ENCODE data around the gene PLEKHG4B.
"Not testable (repeated sequence)": the region's sequence is repeated elsewhere in the genome, so short reads cannot be mapped to it uniquely, and the experiment has no call there.

The PLEKHG4B gene

GRCh38 chr5:96976-97660 lies 5.2 kb downstream of the PLEKHG4B start:
- Histone ChIP-seq H3K9me3 (ENCODE audit: control insufficient read depth in 2 of 2, low read length in 2 of 2) (no peaks in the 10 kb centered on the region), H3K36me3 (ENCODE audit: control insufficient read depth in 2 of 2, insufficient read depth in 2 of 2, low read length in 2 of 2) (no peaks in the 10 kb centered on the region), H3K9ac (ENCODE audit: low read length in 2 of 2) (no peak overlapping the region), H3K27ac (ENCODE audit: low read length) (no peak overlapping the region), H3K4me3 (ENCODE audit: low read length in 2 of 2) (no peak overlapping the region), H3K27me3 (ENCODE audit: control insufficient read depth in 1 of 2, insufficient read depth in 2 of 2, low read length in 2 of 2) (peaks cover 20 to 38% of the 10 kb centered on the region in 2 donors), H3K4me1 (ENCODE audit: control insufficient read depth, insufficient read depth, low read length) (no peaks in the 10 kb centered on the region)

DNA sequence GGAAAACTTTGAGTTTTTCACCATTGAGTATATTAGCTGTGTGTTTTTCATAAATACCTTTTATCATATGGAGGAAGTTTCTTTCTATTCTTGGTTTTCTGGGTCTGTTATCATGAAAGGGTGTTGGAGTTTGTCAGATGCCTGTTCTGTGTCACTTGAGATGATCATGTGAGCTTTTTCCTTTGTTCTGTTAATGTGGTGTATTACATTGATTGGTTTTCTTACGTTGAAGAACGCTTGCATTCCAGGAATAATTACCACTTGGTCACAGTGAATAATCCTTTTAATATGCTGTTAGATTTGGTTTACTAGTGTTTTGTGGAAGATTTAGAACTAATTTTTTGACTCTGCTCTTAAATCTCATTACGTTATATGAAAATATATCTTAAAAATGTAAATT lies 7.8 kb downstream of the PLEKHG4B start:
- Histone ChIP-seq H3K9ac (ENCODE audit: low read length in 2 of 2) (no peak overlapping the region), H3K27ac (ENCODE audit: low read length) (no peak overlapping the region), H3K27me3 (ENCODE audit: control insufficient read depth in 1 of 2, insufficient read depth in 2 of 2, low read length in 2 of 2) (peaks cover 14 to 16% of the 10 kb centered on the region in 2 donors), H3K9me3 (ENCODE audit: control insufficient read depth in 2 of 2, low read length in 2 of 2) (no peaks in the 10 kb centered on the region), H3K36me3 (ENCODE audit: control insufficient read depth in 2 of 2, insufficient read depth in 2 of 2, low read length in 2 of 2) (no peaks in the 10 kb centered on the region), H3K4me3 (ENCODE audit: low read length in 2 of 2) (no peak overlapping the region), H3K4me1 (ENCODE audit: control insufficient read depth, insufficient read depth, low read length) (no peaks in the 10 kb centered on the region)

- Histone ChIP-seq H3K9ac (ENCODE audit: low read length in 2 of 2) (no peak overlapping the region), H3K9me3 (ENCODE audit: control insufficient read depth in 2 of 2, low read length in 2 of 2) (no peaks in the 10 kb centered on the region), H3K27me3 (ENCODE audit: control insufficient read depth in 1 of 2, insufficient read depth in 2 of 2, low read length in 2 of 2) (peaks cover 8 to 17% of the 10 kb centered on the region in 2 donors), H3K36me3 (ENCODE audit: control insufficient read depth in 2 of 2, insufficient read depth in 2 of 2, low read length in 2 of 2) (no peaks in the 10 kb centered on the region), H3K4me3 (ENCODE audit: low read length in 2 of 2) (no peak overlapping the region), H3K4me1 (ENCODE audit: control insufficient read depth, insufficient read depth, low read length) (peaks cover 2% of the 10 kb centered on the region), H3K27ac (ENCODE audit: low read length) (no peak overlapping the region)
These were observed 10.6 kb downstream of the PLEKHG4B start for GRCh38 chr5:102411-103043.

DNA sequence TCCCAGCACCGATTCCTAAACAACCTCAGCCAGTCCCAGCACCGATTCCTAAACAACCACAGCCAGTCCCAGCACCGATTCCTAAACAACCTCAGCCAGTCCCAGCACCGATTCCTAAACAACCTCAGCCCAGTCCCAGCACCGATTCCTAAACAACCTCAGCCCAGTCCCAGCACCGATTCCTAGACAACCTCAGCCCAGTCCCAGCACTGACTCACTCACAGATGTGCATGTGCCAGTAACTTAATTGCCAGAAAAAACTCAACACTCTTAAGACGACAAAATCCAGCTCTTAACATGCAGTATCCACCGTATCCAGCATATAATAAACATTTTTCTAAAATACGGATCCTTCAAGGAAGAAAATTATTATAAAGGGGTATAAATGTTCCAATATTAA lies 12.1 kb downstream of the PLEKHG4B start:
- H3K9me3 ChIP-seq (ENCODE audit: control insufficient read depth in 2 of 2, low read length in 2 of 2); H3K9ac ChIP-seq (ENCODE audit: low read length in 2 of 2); H3K4me3 ChIP-seq (ENCODE audit: low read length in 2 of 2); H3K4me1 ChIP-seq (ENCODE audit: control insufficient read depth, insufficient read depth, low read length); H3K27ac ChIP-seq (ENCODE audit: low read length); H3K36me3 ChIP-seq (ENCODE audit: control insufficient read depth in 2 of 2, insufficient read depth in 2 of 2, low read length in 2 of 2): not testable (repeated sequence)
- peaks cover 11 to 19% of the 10 kb centered on the region in 2 donors for H3K27me3 ChIP-seq (ENCODE audit: control insufficient read depth in 1 of 2, insufficient read depth in 2 of 2, low read length in 2 of 2)

DNA sequence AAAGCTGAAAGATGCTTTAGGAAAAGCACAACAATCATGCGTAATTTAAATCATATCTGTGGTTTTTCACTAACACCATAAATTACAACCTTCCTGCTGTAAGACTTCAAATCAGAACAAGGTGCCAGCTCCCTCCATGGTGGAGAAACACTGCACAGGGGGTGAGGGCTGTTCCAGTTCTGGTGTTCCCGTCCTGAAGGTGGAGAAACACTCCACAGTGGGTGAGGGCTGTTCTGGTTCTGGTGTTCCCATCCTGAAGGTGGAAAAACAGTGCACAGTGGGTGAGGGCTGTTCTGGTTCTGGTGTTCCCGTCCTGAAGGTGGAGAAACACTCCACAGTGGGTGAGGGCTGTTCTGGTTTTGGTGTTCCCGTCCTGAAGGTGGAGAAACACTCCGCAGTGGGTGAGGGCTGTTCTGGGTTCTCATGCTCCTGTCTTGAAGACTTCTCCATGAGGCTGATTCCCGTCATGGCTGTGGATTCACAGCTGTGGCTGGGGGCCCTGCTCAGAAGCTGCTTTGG lies 12.9 kb downstream of the PLEKHG4B start:
- H3K9me3 ChIP-seq (ENCODE audit: control insufficient read depth in 2 of 2, low read length in 2 of 2), result no peaks in the 10 kb centered on the region
- no peak overlapping the region for H3K27ac ChIP-seq (ENCODE audit: low read length)
- H3K36me3 ChIP-seq (ENCODE audit: control insufficient read depth in 2 of 2, insufficient read depth in 2 of 2, low read length in 2 of 2), result no peaks in the 10 kb centered on the region
- H3K27me3 ChIP-seq (ENCODE audit: control insufficient read depth in 1 of 2, insufficient read depth in 2 of 2, low read length in 2 of 2), result peaks cover 4 to 19% of the 10 kb centered on the region in 2 donors
- H3K4me1 ChIP-seq (ENCODE audit: control insufficient read depth, insufficient read depth, low read length), result peaks cover 2% of the 10 kb centered on the region
- no peak overlapping the region for H3K4me3 ChIP-seq (ENCODE audit: low read length in 2 of 2)
- no peak overlapping the region for H3K9ac ChIP-seq (ENCODE audit: low read length in 2 of 2)

- no peaks in the 10 kb centered on the region for H3K9me3 ChIP-seq (ENCODE audit: control insufficient read depth in 2 of 2, low read length in 2 of 2)
- H3K4me3 ChIP-seq (ENCODE audit: low read length in 2 of 2), result no peak overlapping the region
- H3K27ac ChIP-seq (ENCODE audit: low read length), result no peak overlapping the region
- H3K27me3 ChIP-seq (ENCODE audit: control insufficient read depth in 1 of 2, insufficient read depth in 2 of 2, low read length in 2 of 2), result peaks cover 3 to 19% of the 10 kb centered on the region in 2 donors
- peaks cover 2% of the 10 kb centered on the region for H3K4me1 ChIP-seq (ENCODE audit: control insufficient read depth, insufficient read depth, low read length)
- H3K36me3 ChIP-seq (ENCODE audit: control insufficient read depth in 2 of 2, insufficient read depth in 2 of 2, low read length in 2 of 2), result no peaks in the 10 kb centered on the region
- H3K9ac ChIP-seq (ENCODE audit: low read length in 2 of 2), result no peak overlapping the region
These were observed 13.6 kb downstream of the PLEKHG4B start for GRCh38 chr5:105504-106070.

DNA sequence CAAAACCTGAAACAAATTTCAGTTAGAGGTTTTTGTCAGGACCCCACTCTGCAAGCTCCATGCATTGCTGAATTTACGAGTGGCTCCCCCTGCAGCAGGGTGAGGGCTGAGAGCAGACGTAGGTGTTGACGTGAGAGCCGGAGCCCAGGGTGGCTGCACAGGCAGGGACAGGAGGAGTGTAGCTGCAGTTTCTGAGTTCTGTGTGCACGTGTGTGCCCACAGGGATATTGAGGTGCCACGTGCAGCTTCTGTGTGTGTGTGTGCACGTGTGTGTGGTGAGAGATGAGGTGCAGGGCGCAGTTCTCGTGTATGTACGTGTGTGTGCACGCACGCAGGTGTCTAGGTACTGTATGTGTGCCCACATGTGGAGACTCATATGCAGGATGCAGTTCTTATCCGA lies 14.6 kb downstream of the PLEKHG4B start:
- Histone ChIP-seq H3K36me3 (ENCODE audit: control insufficient read depth in 2 of 2, insufficient read depth in 2 of 2, low read length in 2 of 2) (no peaks in the 10 kb centered on the region), H3K4me3 (ENCODE audit: low read length in 2 of 2) (no peak overlapping the region), H3K27me3 (ENCODE audit: control insufficient read depth in 1 of 2, insufficient read depth in 2 of 2, low read length in 2 of 2) (peaks cover 3 to 19% of the 10 kb centered on the region in 2 donors), H3K27ac (ENCODE audit: low read length) (no peak overlapping the region), H3K9me3 (ENCODE audit: control insufficient read depth in 2 of 2, low read length in 2 of 2) (no peaks in the 10 kb centered on the region), H3K4me1 (ENCODE audit: control insufficient read depth, insufficient read depth, low read length) (peaks cover 2% of the 10 kb centered on the region), H3K9ac (ENCODE audit: low read length in 2 of 2) (no peak overlapping the region)

GRCh38 chr5:107526-107925 lies 15.6 kb downstream of the PLEKHG4B start:
- Histone ChIP-seq H3K4me3 (ENCODE audit: low read length in 2 of 2) (no peak overlapping the region), H3K4me1 (ENCODE audit: control insufficient read depth, insufficient read depth, low read length) (peaks cover 2% of the 10 kb centered on the region), H3K9me3 (ENCODE audit: control insufficient read depth in 2 of 2, low read length in 2 of 2) (no peaks in the 10 kb centered on the region), H3K36me3 (ENCODE audit: control insufficient read depth in 2 of 2, insufficient read depth in 2 of 2, low read length in 2 of 2) (no peaks in the 10 kb centered on the region), H3K27ac (ENCODE audit: low read length) (no peak overlapping the region), H3K9ac (ENCODE audit: low read length in 2 of 2) (no peak overlapping the region), H3K27me3 (ENCODE audit: control insufficient read depth in 1 of 2, insufficient read depth in 2 of 2, low read length in 2 of 2) (peaks cover 3 to 19% of the 10 kb centered on the region in 2 donors)

- Histone ChIP-seq H3K4me3 (ENCODE audit: low read length in 2 of 2) (no peak overlapping the region), H3K27ac (ENCODE audit: low read length) (no peak overlapping the region), H3K9me3 (ENCODE audit: control insufficient read depth in 2 of 2, low read length in 2 of 2) (no peaks in the 10 kb centered on the region), H3K9ac (ENCODE audit: low read length in 2 of 2) (no peak overlapping the region), H3K27me3 (ENCODE audit: control insufficient read depth in 1 of 2, insufficient read depth in 2 of 2, low read length in 2 of 2) (peaks cover 3 to 12% of the 10 kb centered on the region in 2 donors), H3K36me3 (ENCODE audit: control insufficient read depth in 2 of 2, insufficient read depth in 2 of 2, low read length in 2 of 2) (no peaks in the 10 kb centered on the region), H3K4me1 (ENCODE audit: control insufficient read depth, insufficient read depth, low read length) (peaks cover 2% of the 10 kb centered on the region)
These were observed 17.9 kb downstream of the PLEKHG4B start for GRCh38 chr5:109826-110225.

- Histone ChIP-seq H3K9ac (ENCODE audit: low read length in 2 of 2) (no peak overlapping the region), H3K36me3 (ENCODE audit: control insufficient read depth in 2 of 2, insufficient read depth in 2 of 2, low read length in 2 of 2) (no peaks in the 10 kb centered on the region), H3K4me3 (ENCODE audit: low read length in 2 of 2) (no peak overlapping the region), H3K4me1 (ENCODE audit: control insufficient read depth, insufficient read depth, low read length) (peaks cover 2% of the 10 kb centered on the region), H3K9me3 (ENCODE audit: control insufficient read depth in 2 of 2, low read length in 2 of 2) (no peaks in the 10 kb centered on the region), H3K27me3 (ENCODE audit: control insufficient read depth in 1 of 2, insufficient read depth in 2 of 2, low read length in 2 of 2) (peaks cover 3 to 10% of the 10 kb centered on the region in 2 donors), H3K27ac (ENCODE audit: low read length) (no peak overlapping the region)
These were observed 18.4 kb downstream of the PLEKHG4B start for GRCh38 chr5:110270-110888.
